HG03439 (cell line): ENCODE results near the gene RHEBL1.

Experiments
- ATAC-seq: cut with Tn5 transposase; IDR thresholded peaks from one replicate; pipeline ENCODE4 v1.9.1; 2021; ENCODE audit warnings: mild to moderate bottlenecking, moderate library complexity; ENCODE audit not compliant: unreplicated experiment

RHEBL1 gene, protein sequence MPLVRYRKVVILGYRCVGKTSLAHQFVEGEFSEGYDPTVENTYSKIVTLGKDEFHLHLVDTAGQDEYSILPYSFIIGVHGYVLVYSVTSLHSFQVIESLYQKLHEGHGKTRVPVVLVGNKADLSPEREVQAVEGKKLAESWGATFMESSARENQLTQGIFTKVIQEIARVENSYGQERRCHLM

DNA sequence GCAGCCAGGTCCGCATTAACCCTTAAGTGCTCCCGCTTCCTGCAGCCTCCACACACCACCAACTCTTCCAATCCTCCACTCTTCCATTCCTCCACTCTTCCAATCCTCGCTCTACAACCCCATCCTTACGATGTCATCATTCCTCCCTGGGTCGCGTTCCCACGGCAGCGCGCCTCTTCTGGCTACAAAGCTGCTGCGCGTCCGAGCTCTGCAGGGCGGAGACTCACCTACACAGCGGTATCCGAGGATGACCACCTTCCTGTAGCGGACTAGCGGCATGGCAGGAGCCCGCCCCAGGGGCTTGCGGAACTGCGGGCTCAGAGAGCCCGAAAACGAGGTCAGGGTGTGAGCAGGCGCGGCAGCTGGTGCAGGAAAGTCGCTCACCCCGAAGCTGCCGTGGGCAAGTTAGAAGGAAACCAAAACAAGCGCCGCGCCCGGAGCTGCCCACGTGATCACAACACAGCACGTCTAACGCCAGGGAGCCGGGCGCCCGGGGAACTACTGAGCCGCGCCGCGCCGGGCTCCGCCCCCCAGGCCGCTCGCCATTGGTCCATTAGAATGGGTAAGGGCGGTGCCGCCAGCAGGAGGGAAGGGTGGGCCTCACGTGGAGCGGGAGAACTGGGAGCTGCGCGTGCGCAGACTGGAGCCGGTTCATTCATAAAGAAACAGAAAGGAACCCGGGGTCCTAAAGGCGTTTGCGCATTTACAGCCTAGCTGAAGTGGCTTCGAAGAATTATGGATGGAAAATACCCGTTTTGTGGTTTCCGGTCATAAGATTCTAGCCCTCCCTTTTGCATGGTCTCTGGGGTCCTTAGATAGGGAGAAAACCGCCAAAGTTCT, at the start of gene RHEBL1:
RHEBL1 (minus strand) TSS at position 473 of the 840 bp plus-strand sequence; CDS start at position 279, 194 bp downstream.
- ATAC-seq = peak; percentile 97

DNA sequence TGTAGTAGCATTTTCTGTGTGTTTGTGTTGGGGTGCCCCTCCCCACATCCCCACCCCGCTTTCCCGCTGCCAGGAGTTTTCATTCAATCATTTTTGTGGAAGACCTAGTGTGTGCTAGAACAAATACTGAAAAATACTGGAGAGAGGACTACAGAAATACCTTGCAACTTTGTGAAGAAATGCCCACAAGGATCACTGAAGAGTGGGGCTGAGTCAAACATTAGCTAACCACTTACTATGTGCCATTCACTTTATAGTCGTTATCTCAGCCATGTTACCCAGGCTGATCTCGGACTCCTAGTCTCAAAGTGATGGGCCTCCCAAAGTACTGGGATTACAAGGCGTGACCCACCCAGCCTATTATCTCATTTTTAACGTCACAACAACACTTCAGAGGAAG, 41.4 kb upstream of the RHEBL1 start:
- ATAC-seq = no peak

- ATAC-seq = peak; percentile 98
Measured at GRCh38 chr12:49110464-49111155, 40.8 kb upstream of the RHEBL1 start, which contains the start of gene LMBR1L. Gene LMBR1L (minus strand): TSS chr12:49110847. CDS start chr12:49110555, 292 bp downstream.

GRCh38 chr12:49109641-49110463, 40.1 kb upstream of the RHEBL1 start:
- ATAC-seq = peak; percentile 14

GRCh38 chr12:49108958-49109404, 39.2 kb upstream of the RHEBL1 start:
- ATAC-seq = no peak

DNA sequence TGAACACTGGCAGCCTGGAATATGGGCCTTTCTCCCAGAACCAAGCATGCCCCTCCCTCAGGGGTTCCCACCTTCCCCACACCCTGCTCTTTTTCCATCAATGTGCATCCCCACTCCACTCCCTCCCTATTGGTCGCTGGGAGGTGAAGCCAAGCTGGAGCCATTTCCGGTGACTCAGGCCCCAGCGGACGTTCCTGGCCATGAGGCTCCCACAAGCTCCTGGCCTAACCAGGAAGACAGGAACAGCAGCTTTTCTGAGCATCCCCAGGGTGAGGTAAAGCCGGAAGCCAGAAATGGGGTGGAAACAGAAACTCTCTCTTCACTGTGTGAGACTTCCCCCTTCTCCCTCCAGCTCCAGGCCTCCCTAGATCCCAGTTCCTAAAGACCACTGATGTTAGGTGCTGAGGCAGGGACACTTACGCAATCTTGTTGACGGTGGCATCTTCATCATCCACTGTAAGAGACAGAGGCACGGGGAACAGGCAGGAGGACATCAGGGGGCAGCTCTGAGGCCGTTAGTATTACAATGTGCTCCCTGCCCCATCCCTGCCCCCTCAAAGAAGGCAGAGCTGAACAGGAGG, 35.8 kb upstream of the RHEBL1 start:
- ATAC-seq = no peak

GRCh38 chr12:49104822-49105221, 35.0 kb upstream of the RHEBL1 start:
- ATAC-seq = no peak

GRCh38 chr12:49100380-49100779, 30.6 kb upstream of the RHEBL1 start:
- no peak for ATAC-seq

DNA sequence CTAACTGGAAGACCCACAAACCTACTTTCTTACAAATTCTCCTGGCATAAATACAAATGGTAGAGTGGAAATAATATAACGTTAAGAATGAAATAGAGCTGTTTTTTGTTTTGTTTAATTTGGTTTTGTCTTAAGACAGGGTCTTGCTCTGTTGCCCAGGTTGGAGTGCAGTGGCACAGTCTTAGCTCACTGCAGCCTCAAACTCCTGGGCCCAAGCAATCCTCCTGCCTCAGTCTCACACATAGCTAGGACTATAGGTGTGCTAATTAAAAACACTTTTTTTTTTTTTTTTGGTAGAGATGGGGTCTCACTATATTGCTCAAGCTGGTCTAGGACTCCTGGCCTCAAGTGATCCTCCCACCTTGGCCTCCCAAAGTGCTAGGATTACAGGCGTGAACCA, 28.9 kb upstream of the RHEBL1 start:
- ATAC-seq = no peak

DNA sequence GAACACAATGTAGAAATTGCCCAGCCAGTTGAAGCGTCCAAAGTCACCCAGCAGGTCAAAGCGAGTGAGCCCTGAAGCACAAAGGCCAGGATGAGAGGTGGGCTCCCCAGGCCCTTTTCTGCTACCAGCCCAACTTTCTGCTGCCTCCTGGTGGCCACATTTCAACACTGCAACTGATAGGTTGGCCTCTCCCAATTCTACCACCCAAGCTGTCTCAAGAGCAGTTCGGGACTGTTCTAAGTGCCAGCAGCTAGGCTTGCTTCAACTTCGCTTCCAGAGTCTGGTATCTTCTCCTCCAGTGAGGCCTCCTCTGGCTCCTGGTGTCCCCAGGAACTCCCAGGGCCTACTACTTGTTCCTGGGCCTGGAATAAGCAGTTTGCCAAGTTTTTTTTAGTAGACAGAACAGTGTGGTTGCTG, 28.3 kb upstream of the RHEBL1 start:
- ATAC-seq = no peak

- ATAC-seq = no peak
Measured at GRCh38 chr12:49097381-49097780, 27.6 kb upstream of the RHEBL1 start.

- ATAC-seq = no peak
Measured at GRCh38 chr12:49094975-49095365, 25.2 kb upstream of the RHEBL1 start.

- no peak for ATAC-seq
Measured at GRCh38 chr12:49094160-49094974, 24.6 kb upstream of the RHEBL1 start, which contains the start of gene DHH. Gene DHH (minus strand): TSS chr12:49094801. CDS start chr12:49094512, 289 bp downstream.

GRCh38 chr12:49093792-49094159, 24.0 kb upstream of the RHEBL1 start:
- no peak for ATAC-seq

GRCh38 chr12:49092816-49093406, 23.1 kb upstream of the RHEBL1 start:
- ATAC-seq = no peak

- no peak for ATAC-seq
Measured at GRCh38 chr12:49092086-49092815, 22.5 kb upstream of the RHEBL1 start.

GRCh38 chr12:49091836-49092085, 22.0 kb upstream of the RHEBL1 start:
- ATAC-seq = no peak

DNA sequence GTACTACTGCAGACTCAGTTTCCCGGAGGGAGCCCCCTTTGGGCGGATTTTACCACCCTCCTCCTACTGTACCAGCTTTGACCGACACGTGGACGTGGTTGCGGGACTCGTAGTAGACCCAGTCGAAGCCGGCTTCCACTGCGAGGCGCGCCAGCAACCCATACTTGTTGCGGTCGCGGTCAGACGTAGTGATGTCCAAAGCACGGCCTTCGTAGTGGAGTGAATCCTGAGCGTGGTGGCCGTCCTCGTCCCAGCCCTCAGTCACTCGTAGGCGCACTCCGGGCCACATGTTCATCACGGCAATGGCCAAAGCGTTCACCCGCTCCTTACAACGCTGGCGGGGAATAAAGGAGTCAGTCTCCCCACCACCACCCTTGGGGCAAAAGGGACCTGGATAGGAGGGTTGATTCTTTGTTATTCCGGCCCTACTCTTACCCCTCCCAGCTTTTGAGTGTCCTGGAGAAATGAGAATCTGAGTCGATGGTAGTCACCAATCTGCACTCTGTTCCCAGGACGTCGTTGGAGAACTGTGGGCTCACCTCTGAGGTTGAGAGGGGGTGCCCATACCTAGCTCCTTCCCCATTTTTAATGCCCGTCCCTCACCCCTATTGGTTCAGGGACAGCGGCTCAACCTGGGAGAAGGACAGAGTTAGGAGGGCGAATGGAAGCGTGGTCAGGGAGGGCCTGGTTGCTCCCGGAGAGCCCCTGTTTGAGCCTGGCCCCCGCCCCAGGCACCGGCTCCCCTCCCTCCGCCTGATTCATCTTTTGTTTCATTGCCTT, 21.5 kb upstream of the RHEBL1 start:
- ATAC-seq = no peak
